D341Med (cell line): Measurements from ENCODE around the gene MYOCD.
"Not testable (repeated sequence)": the region's sequence is repeated elsewhere in the genome, so short reads cannot be mapped to it uniquely, and the experiment has no call there.

Experiments
- DNase-seq: peaks from one replicate; pipeline ENCODE4 v3.0.0; 2012; ENCODE audit warnings: low spot score

MYOCD gene, protein sequence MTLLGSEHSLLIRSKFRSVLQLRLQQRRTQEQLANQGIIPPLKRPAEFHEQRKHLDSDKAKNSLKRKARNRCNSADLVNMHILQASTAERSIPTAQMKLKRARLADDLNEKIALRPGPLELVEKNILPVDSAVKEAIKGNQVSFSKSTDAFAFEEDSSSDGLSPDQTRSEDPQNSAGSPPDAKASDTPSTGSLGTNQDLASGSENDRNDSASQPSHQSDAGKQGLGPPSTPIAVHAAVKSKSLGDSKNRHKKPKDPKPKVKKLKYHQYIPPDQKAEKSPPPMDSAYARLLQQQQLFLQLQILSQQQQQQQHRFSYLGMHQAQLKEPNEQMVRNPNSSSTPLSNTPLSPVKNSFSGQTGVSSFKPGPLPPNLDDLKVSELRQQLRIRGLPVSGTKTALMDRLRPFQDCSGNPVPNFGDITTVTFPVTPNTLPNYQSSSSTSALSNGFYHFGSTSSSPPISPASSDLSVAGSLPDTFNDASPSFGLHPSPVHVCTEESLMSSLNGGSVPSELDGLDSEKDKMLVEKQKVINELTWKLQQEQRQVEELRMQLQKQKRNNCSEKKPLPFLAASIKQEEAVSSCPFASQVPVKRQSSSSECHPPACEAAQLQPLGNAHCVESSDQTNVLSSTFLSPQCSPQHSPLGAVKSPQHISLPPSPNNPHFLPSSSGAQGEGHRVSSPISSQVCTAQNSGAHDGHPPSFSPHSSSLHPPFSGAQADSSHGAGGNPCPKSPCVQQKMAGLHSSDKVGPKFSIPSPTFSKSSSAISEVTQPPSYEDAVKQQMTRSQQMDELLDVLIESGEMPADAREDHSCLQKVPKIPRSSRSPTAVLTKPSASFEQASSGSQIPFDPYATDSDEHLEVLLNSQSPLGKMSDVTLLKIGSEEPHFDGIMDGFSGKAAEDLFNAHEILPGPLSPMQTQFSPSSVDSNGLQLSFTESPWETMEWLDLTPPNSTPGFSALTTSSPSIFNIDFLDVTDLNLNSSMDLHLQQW

DNA sequence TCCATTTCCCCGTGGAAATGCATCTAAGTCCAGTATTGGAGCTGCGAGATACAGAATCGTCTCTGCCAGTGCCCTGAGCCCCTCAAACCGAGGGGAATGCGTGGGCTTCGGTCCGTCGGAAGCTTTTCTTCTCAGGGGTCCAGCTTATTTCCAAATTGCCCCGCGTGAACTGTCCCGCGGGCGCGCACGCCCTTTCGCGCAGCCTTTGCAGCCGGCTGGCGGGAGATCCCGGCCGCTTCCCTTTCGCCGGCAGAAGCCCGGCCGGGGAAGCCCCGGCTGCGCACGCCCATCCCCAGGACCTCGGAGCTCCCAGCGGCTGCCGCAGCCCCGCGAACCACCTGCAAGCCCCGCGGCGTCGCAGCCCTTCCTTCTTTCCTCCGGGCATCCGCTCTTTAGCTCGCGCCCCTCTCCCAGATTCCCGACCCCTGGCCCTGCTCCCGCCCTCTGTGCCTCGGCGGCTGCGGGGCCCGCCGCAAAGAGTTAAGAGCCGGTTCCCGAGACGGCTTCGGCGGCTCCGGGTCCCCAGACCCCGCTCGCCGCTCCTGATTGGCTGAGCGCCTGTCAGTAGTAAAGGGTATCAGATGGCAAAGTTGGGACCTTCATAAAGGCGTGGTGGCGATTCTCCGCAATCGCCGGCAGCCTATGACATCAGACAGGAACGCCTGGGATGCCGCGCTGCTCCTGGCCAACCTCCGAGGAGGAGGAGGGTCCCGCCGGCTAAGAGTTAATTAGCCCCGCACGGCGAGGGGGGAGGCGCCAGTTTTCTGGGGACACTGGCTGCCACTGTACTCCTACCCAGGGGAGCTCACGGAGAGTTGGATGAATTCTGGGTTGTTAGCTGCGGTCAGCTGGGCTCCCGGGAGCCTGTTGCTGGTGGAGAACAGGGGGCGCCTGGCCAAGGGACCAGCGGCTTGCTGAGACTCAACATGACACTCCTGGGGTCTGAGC, at the start of gene MYOCD:
TSS of gene MYOCD (plus strand) at position 628 of the 948 bp plus-strand sequence. CDS start at position 927, 299 bp downstream.
- DNase-seq: peak; percentile 62

DNA sequence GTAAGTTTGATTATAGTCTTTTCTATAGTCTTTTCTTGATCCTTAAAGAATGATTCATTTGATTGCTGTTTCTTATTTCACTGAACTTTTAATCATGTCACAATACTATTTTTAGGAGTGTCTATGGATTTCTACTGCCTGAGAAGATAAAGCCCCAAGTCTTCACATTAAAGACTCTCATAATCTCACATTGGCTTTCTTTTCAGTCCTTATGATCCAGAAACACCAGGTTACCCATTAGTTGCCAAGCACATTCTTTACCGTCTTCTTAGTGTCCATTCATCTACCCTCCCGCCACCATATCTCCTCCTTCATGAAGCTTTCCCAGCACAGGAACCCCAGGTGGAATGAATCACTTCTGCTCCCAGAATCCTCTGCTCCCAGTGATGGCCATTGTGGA, 49.5 kb upstream of the MYOCD start:
- no peak for DNase-seq

DNA sequence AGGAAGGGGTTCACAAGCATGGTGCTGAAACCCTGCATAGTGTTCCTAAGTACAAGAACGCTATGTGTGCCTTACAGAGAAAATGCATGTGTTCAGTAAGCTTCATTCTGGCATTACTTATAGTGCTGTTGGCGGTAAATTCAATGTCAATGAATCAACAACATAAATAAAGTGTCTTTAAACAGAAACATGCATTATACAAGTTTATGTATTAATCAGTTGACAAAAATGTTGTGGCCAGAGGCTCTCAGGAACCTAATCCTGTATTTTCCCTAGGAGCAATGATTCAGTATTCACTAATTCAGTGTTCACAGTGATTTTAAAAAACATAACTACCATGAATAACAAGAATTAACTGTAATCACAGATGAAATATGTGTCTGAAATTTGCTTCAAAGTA, 47.1 kb upstream of the MYOCD start:
- DNase-seq: no peak

DNA sequence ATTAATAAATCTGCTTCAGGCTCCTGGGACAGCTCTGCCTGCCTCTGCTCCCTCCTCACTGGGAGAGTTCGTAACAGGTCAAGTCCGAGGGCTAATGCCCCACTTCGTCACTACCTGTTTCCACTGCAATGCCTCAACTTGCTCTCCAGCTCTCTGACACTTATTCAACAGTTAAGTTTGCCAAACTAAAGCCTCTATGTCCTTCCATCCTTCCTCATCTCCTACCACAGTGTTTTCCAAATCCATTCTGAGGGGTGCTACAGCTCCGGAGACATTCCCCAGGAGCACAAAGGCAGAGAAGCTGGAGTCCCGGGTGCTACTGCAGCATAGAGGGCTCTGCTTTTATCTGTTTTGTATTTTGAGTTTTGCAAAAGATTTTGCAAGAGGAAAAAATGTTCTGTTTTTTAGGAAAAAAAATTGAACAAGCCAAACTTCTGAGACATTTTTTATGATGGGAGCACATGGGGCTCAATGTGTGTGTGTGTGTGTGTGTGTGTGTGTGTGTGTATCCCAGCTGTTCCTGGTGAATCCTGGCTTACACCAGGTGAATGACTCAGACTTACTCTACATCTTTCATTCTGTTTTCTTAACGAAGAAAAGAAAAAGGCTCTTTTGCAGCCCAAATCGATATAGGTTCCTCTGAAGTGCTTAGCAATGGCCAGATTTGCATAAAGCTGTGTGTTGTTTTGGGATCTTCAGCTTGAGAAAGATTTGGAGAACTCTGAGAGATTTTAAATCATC, 46.1 kb upstream of the MYOCD start:
- no peak for DNase-seq

DNA sequence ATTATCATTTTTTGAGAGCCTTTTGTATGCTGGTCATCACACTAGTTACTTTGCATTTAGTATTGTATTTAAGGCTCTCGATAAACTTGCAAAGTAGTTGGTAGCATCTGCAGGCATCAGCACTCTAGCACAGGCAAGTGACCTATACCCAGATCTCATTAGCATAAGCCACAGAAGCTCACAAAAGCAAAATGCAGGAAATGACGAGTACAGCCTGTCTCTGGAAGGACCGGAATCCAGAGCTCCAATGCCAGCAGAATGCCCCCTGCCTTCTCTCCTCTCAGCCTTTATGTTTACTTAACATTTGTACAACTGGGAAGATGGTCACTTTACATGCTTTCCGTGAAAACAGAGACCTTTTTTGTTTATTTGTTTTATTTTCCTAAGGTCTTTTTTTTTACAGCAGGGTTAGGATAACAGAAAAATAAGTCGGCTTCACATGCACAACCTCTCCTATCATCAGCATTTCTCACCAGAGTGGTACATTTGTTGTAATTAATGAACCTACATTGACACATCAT, 45.4 kb upstream of the MYOCD start:
- DNase-seq: no peak

DNA sequence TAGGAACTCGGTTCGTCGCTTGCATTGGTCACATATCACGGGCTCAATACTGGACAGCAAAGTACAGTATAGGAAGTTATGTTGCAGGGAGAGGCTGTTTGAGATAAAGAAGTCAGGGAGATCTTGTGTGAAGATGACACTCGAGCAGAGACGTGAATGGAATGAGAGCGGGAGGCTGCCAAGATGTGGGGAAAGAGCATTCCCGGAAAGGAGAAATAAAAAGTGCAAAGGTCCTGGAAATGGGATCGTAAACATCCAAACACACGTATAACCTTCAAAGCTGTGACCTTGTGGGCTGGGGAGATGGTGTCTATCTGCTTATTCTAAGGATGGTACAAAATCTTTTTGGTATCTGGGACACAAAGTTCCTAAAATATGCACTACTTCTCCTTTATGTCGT, 43.0 kb upstream of the MYOCD start:
- no peak for DNase-seq

DNA sequence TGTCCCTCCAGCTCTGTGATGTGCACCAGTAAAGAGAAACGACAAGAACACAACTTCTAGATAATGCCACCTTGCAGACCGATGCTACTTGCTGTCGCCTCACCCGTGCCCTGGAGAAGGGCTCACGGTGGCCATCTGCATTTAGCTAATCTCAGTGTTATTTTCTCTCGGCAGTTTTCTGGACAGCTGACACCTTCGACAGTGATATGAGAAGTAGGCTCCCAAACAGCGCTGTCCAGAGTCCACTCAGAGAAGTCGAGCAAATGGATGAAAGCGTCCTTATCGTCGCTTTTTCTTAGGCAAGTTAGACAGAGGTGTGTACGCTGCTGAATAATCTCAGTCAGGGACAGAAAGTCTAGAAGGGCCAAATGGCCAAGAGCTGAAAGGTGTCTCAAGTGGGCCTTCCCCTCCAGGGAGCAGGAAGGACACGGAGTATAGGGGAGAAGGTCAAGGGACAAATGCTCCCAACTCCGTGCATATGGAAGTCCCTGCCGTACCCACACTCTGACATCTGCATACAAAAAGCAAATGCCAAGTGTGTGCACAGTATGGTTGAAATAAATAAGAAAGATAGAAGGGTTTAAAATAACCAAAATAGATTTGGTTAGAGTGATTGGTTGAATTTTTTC, 42.4 kb upstream of the MYOCD start:
- DNase-seq: no peak

DNA sequence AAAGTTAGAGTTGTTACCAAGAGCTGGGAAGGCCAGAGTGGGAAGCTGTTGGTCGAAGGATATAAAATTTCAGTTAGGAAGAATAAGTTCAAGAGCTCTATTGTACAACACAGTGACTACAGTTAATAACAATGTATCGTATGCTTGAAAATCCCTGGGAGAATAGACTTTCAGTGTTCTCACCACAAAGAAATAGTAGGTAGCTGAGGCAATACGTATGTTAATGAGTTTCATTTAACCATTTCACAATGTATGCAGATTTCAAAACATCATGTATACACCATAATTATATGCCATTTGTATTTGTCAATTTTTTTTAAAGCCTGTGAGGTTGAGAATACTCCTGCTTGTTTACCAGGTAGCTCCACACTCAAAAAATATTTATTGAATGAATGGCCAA, 41.5 kb upstream of the MYOCD start:
- no peak for DNase-seq

DNA sequence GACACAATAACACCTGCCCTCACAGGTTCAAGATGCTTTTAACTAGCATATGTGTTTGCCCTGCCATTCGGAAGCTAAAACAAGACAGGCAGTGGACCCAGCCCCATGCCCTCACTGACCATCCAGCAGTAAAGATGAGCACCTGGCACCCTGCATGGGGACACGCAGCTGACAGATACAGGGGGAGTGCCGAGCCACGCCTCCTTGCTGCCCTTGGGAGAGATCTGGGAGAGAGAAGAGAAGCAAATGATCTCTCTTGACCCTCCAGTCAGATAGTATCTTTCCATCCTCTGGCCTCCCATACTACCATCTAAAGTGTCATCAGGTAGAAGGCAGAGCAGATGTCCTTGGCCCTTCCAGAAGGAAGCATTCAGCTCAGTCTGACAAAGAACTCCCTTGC, 40.6 kb upstream of the MYOCD start:
- DNase-seq: no peak

DNA sequence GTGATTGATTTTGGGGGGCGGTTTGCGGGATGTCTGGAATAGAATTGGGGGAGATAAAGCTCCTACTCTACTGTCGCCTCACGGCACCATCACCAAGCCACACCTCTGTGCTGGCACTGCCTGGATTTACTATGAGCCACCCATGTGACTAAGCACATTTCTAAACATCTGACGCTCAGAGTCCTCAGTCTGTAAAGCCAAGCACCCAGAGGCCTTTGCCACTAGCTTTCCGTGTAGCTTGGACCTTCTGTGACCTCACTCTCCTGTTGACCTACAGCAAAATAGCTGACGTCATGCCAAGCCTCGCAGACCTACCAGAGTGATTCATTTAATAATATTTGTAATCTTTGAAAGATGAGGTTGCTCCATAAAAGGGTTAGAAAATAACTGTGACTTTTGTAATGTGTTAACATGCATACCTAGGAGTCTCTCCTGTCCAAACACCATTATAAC, 38.5 kb upstream of the MYOCD start:
- no peak for DNase-seq

DNA sequence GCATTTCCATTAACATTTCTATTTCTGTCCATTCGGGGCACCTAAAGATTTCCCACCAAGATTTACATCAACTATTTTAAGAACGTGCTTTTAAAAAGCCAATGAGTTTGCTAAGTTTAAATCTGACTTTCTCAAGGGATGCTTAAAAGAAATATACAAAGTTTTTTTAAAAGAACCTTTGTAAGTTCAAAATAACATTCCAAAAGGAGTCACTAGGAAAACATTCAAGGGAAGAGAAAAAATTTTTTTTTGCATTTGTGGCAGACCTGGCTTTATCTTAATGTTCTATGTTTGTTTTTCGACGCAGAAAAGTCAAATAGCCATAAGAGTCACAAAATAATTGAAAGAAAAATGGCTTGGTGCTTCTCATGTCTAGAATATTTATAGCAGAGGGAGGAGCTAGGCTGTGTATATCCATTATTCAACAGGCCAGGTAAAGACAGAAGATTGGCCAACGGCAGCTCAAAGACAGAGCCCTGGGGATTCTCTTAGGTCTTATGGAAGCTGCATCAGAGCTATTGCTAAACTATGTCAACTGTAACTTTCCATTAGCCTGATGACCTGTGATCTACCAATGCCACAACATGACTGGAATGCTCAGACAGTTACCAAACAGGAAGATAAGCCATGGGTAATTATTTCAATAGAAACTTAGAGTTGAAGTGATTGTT, 37.8 kb upstream of the MYOCD start:
- DNase-seq: no peak

DNA sequence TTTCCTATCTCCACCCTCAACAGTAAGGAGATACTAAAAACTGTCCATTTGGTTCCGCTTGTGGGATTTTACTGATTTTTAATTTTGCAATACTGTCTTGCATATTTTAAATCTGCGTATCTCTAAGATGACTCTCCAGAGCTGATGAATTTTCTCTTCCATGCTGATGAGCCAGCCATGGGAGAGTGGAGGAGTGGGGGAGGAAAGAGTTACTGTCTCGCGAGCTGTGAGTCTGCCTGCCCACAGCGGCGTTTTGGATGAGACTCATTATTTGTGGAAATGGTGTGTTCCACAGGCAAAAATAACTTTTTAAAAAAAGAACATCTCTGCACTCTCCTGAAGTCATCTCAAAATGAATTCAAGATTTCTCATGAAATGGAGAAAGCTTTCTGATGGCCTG, 34.6 kb upstream of the MYOCD start:
- no peak for DNase-seq

DNA sequence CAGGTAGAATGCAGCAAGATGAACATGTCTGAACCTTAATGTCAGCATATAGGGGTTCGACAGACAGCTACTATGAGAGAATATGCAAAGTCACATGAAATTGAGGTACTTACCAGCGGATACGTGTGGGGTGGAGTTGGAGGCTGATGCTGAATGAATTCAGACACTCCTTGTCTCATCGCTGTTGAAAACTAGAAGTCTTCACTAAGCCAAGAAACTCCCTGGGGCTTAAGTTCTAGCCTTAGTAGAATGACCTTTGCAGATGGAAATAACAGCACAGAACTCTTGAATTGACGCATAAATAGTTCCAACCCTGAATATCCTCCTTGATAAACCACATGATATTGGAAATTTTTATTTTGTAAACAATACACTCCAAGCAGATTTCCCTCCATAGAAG, 32.9 kb upstream of the MYOCD start:
- no peak for DNase-seq

DNA sequence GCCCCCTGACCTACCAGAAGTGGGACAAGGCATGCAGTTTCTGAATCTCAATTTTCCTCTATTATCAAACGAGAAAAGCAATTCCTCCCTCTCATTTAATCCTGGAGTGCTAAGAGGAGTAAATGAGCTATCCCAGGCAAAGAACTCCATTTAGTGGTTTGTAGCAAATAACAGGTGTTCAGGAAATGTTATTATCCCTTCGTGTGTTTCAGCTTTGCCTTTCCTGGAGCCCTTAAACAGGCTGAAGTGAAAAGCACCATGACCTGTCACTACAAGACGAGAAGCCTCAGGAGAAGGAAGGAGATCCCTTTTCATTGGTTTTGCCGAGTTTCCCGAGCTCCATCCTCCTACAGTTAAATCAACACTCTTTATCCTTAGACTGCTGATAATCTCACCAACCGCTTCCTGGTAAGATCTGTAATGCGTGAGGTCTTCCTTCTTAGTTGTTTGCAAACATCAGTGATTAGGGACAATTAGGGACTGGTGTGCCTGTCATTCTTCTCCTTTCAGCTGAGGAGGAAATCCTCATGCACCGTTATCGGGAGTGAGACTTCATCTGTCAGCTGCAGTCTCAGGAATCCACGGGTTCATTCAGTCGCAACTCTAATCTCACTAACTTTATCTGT, 30.8 kb upstream of the MYOCD start:
- no peak for DNase-seq

DNA sequence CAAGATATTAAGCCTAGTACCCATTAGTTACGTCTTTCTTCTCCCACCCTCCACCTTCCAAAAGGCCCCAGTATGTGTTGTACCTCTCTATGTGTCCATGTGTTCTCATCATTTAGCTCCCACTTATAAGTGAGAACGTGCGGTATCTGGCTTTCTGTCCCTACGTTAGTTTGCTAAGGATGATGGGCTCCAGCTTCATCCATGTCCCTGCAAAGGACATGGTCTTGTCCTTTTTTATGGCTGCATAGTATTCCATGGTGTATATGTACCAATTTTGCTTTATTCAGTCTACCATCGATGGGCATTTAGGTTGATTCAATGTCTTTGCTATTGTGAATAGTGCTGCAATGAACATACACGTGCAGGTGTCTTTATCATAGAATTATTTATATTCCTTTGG, 29.7 kb upstream of the MYOCD start:
- DNase-seq: not testable (repeated sequence)

DNA sequence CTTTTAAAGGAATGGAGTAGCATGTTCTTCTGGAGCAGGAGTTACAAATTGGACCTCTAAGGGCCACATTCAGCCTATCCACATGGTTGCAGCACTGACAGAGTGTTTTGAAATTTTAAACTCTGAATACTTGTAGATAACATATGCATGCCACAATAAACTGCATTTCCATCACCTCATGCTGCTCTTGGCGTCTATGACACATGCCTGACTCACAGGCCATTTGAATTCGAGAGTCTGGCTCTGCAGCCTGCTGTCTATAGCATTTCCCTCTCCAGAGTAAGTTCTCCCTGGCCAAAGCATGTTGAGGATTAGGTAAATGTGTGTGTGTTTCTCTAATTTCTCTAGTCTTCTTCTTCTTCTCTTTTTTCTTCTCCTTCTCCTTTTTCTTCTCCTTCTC, 28.7 kb upstream of the MYOCD start:
- no peak for DNase-seq

DNA sequence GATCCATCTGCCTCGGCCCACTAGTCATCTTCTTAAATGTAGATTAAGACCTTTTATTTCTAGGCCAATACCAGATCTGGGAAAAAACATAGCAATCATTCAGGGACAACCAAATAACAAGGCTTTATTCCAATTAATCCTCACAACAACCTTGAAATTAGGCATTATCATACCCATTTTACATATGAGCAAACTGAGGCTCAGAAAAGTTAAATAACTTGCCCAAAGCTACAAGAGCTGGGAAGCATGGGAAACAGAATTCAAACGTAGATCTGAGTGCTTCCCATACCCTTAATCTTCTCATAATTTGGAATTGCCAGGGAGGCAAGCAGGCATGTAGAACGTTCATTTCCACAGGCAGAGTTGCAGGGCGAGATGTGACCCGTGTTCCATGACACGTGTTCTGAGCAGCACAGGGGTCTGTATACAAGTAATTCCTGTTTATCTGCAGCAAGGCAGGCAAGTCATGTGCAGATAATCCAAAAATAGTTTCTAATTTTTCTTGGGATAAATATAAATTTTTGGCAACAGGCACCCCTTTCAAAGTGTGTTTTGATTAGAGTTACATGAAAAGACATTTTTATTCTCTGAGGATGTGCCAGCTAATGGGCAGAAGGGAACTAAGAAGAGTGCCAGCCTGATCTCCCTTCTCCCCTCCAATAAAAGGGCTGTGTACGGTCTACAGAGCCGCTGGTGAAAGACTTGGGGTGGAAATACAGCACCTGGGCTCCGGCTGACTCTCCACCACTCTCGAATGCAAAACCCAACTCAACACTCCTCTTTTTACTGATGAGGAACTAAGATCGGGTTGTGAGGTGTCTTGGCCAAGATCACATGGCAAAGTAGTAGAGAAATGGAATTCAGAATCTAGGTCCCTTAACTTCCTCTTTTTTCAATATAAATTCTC, 27.7 kb upstream of the MYOCD start:
- no peak for DNase-seq

DNA sequence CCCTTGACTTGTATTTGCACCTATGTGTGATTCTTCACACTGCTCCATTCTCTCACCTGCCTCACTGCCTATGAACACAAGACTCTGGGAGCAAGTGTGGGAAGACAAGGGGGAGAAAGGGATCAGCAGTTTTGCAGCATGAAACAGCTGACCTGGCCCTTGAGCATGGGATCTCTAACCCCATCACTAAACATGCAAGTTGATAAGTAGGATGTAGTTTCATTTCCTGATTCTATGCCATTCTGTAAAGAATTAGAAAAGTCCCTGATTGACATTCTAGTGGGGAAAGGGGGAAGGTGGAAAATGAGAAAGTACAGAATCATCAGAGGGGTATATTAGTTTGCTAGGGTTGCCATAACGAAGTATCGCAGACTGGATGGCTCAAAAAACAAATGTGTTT, 25.3 kb upstream of the MYOCD start:
- DNase-seq: no peak
